Psoas muscle (tissue), 8 donors: ENCODE results near the gene B4GALNT1. TPM values are rescaled to one million over a fixed set of nuclear protein-coding genes. Genes with fewer than 3 reads are reported as not detected.
"Not testable (repeated sequence)": the region's sequence is repeated elsewhere in the genome, so short reads cannot be mapped to it uniquely, and the experiment has no call there.

Source experiments
- ATAC-seq, 4 donors: fragments of 200-7000 bp; cut with Tn5 transposase; one replicate each; pipeline ENCODE4 v1.9.1; 2020; ENCODE audit warnings: moderate library complexity in 3 of 4, mild to moderate bottlenecking in 2 of 4
- DNase-seq, 2 donors: peaks; one replicate each; pipeline ENCODE4 v3.0.0-alpha.2; 2020
- H3K27ac ChIP-seq: fragments of 200-600 bp; one replicate; pipeline ENCODE4 v1.8.0; 2022
- H3K27me3 ChIP-seq, 3 donors: fragments of 200-600 bp in 1 of 3; one replicate each; pipeline versions ENCODE4 v1.6.1 to v1.8.0; 2013 to 2022; ENCODE audit warnings: low read length in 2 of 3, mild to moderate bottlenecking in 2 of 3, moderate library complexity in 1 of 3; ENCODE audit not compliant: insufficient read depth in 3 of 3
- H3K36me3 ChIP-seq, 2 donors: fragments of 200-600 bp in 1 of 2; one replicate each; pipeline versions ENCODE4 v1.6.1 to v1.8.0; 2013 to 2022; ENCODE audit warnings: low read depth in 1 of 2, mild to moderate bottlenecking in 1 of 2, moderate library complexity in 1 of 2; ENCODE audit not compliant: insufficient read depth in 1 of 2
- H3K4me1 ChIP-seq: fragments of 200-600 bp; one replicate; pipeline ENCODE4 v1.8.0; 2022
- H3K4me3 ChIP-seq: fragments of 200-600 bp; one replicate; pipeline ENCODE4 v1.8.0; 2022; ENCODE audit warnings: mild to moderate bottlenecking
- H3K9me3 ChIP-seq: fragments of 200-600 bp; one replicate; pipeline ENCODE4 v1.8.0; 2022
- CTCF ChIP-seq: fragments of 200-600 bp; IDR thresholded peaks from one replicate; pipeline ENCODE4 v1.8.0; 2022; ENCODE audit warnings: antibody characterized with exemption
- WGBS, 3 donors: extraction: QIAGEN DNeasy Blood & Tissue Kit; methylation state at CpG; one replicate each; pipeline versions ENCODE4 v1.1.6 to v1.1.7; 2013; 5-methylcytosine and 5-hydroxymethylcytosine counted together
- intact Hi-C, 2 donors: fragments of 100-400 bp; cut with DNase I; formaldehyde crosslinking; loops; one replicate each; pipeline versions ENCODE4 v1.11.0 to v1.14.2; 2022
- polyA plus RNA-seq, 3 donors: library from polyadenylated mRNA; stranded (reverse); fragments of 200-250 nt; gene quantifications; one replicate each; pipeline ENCODE4 v1.2.3, GENCODE V29; 2013
- total RNA-seq, 4 donors: library from RNA; stranded (reverse); fragmentation: NEBNext Ultra II Directional in 2 of 4; extraction: Animal tissue kit (Norgen Biotek cat#: 25700) in 2 of 4; gene quantifications; one replicate each; pipeline versions ENCODE4 v1.2.1 to v1.2.4, GENCODE V29; 2021 to 2023
- donor health status: healthy with polysubstance abuse.
- donor health status: DM: no; HTN: no; CAD: no; lungs with moderate emphysema.
- donor health status: Bipolar disorder and iron deficiency.
- donor health status: healthy.
- donor health status: DM: yes; HTN: yes; CAD: no.
- donor health status: DM: no; HTN: no; CAD: no.
- donor health status: DM: no; HTN: no; CAD: no.
- donor health status: DM: yes; HTN: yes; CAD: no.

Gene B4GALNT1
- total and polyA plus RNA-seq, 7 donors = 8.2 to 46.7 (median 10.0) TPM

GRCh38 chr12:57655541-57656240 is 22.7 kb upstream of the B4GALNT1 start:
- TF ChIP-seq CTCF = no peak
- intact Hi-C loops = no loop called here
- no peak for ATAC-seq

GRCh38 chr12:57654042-57654441 is 21.0 kb upstream of the B4GALNT1 start:
- no peaks in the 10 kb centered on the region for H3K9me3 ChIP-seq
- H3K36me3 ChIP-seq = no peaks in the 10 kb centered on the region
- no peak for DNase-seq
- H3K4me1 ChIP-seq = no peaks in the 10 kb centered on the region
- ATAC-seq = no peak
- no peak for TF ChIP-seq CTCF
- 53 to 61% (median 53%) methylated on average over 3 of the region's 3 CpGs for WGBS, 3 donors
- no peak overlapping the region for H3K27ac ChIP-seq
- intact Hi-C loops = no loop called here
- H3K4me3 ChIP-seq = no peak overlapping the region
- peaks cover 0 to 3% (median 0%) of the 10 kb centered on the region in 3 donors for H3K27me3 ChIP-seq

More at GRCh38 chr12:57655541-57656240, 22.7 kb upstream of the B4GALNT1 start:
- DNase-seq = no peak
- Histone ChIP-seq H3K36me3 (no peaks in the 10 kb centered on the region), H3K27me3 (peaks cover 0 to 3% (median 0%) of the 10 kb centered on the region in 3 donors), H3K4me1 (no peaks in the 10 kb centered on the region), H3K4me3 (no peak overlapping the region), H3K27ac (no peak overlapping the region), H3K9me3 (no peaks in the 10 kb centered on the region)
- WGBS, 3 donors = 68 to 73% (median 73%) methylated on average over 23 of the region's 23 CpGs

GRCh38 chr12:57646659-57647049 is 13.7 kb upstream of the B4GALNT1 start:
- H3K27ac ChIP-seq, H3K4me1 ChIP-seq, H3K4me3 ChIP-seq, ATAC-seq, intact Hi-C loops, H3K9me3 ChIP-seq, H3K36me3 ChIP-seq, DNase-seq: not testable (repeated sequence)
- WGBS, 3 donors = 89 to 100% (median 90%) methylated on average over 2 to 10 of the region's 15 CpGs
- H3K27me3 ChIP-seq = peaks cover 0 to 11% (median under 1%) of the 10 kb centered on the region in 3 donors

- WGBS, 3 donors = 72 to 77% (median 77%) methylated on average over 11 to 13 of the region's 13 CpGs
- intact Hi-C loops = not testable (repeated sequence)
Measured at GRCh38 chr12:57645990-57646658, 13.1 kb upstream of the B4GALNT1 start.

GRCh38 chr12:57641699-57642442 is 8.9 kb upstream of the B4GALNT1 start:
- no peak overlapping the region for H3K4me3 ChIP-seq
- H3K4me1 ChIP-seq = no peaks in the 10 kb centered on the region
- no peak for TF ChIP-seq CTCF
- intact Hi-C loops = no loop called here
- no peaks in the 10 kb centered on the region for H3K9me3 ChIP-seq
- no peak for ATAC-seq
- DNase-seq = no peak
- H3K36me3 ChIP-seq = no peaks in the 10 kb centered on the region
- H3K27ac ChIP-seq = no peak overlapping the region
- peaks cover 0 to 11% (median 2%) of the 10 kb centered on the region in 3 donors for H3K27me3 ChIP-seq
- 48 to 57% (median 56%) methylated on average over 5 of the region's 5 CpGs for WGBS, 3 donors

More at GRCh38 chr12:57645990-57646658, 13.1 kb upstream of the B4GALNT1 start:
- not testable (repeated sequence) for H3K9me3 ChIP-seq, H3K27ac ChIP-seq, H3K4me3 ChIP-seq, H3K36me3 ChIP-seq, ATAC-seq, DNase-seq, H3K4me1 ChIP-seq
- peaks cover 0 to 11% (median 2%) of the 10 kb centered on the region in 3 donors for H3K27me3 ChIP-seq
